HG02588 (cell line): ENCODE results near the gene PRDM2.

Experiments used
- ATAC-seq: cut with Tn5 transposase; IDR thresholded peaks from one replicate; pipeline ENCODE4 v1.9.1; 2021; ENCODE audit warnings: mild to moderate bottlenecking, moderate library complexity; ENCODE audit not compliant: unreplicated experiment

Gene PRDM2

GRCh38 chr1:13762642-13763041 lies 62.7 kb downstream of the PRDM2 start:
- no peak for ATAC-seq

DNA sequence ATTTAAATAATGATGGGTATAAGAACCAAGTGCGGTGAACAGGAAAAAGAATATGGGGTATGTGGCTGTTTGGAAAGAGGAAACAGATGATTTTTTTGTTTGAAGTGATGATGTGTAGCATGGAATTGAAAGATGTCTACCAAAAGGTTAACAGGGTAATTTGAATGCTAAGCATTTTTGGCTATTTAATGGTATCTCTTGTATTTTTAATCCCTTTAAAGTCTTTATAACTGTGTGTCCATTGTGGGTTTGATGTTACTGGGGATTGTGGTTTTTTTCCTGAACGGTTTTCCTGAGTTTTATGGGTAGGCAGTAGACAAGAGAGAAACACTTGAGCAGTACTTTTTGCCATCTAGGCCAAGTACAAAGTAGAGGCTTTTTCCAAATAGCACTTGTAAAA lies 63.2 kb downstream of the PRDM2 start:
- ATAC-seq = no peak

DNA sequence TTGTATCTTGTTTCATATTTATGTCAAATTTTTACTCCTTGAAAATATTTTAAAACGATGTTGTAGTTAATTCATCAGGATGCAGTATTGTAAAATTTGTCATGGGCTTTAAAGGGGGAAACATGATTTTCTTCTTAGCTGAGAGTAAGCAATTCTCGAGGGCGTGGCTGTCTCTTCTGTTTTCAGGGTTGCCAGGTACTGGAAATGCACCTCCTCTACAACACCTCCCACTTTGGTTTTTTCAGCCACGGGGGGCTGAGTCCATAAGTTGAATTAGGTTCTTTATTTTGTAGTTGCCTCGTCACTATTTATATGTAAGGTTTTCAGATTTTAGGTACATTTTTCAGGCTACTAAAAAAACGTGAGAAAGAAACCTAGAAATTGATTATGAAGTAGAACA lies 64.0 kb downstream of the PRDM2 start:
- no peak for ATAC-seq

DNA sequence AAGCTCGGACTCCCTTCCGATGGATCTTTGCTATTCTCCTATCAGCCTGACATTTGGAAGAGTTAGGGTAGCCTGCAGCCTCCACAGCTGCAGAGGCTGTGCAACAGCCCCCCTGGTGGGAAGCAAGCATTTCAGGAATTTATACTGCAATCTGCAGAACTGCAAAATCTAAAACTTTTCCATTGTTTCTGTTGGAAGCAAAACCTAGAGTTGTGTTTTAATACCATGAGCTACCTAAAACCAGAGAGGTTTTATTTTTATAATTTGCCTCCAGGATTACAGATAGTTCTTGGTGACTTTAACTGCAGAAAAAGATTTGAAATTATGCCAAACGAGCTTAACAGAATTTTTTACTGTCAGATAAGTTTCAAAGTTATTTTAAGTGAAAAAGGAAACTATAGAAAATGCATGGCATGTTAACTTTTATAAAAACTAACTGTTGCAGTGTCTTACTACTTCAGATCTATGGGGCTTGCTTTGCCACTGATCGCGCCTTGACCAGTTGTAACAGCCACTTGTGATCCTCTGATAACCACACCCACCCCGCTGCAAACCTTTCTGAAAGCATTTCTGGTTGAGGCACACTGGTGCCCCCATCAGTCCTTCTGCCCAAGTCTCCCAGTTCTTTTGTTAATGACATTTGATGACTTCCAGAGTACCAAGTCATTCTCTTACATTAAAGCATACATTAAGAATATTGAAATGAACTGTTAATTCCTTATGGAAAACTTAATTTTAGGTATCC lies 64.8 kb downstream of the PRDM2 start:
- ATAC-seq = no peak

DNA sequence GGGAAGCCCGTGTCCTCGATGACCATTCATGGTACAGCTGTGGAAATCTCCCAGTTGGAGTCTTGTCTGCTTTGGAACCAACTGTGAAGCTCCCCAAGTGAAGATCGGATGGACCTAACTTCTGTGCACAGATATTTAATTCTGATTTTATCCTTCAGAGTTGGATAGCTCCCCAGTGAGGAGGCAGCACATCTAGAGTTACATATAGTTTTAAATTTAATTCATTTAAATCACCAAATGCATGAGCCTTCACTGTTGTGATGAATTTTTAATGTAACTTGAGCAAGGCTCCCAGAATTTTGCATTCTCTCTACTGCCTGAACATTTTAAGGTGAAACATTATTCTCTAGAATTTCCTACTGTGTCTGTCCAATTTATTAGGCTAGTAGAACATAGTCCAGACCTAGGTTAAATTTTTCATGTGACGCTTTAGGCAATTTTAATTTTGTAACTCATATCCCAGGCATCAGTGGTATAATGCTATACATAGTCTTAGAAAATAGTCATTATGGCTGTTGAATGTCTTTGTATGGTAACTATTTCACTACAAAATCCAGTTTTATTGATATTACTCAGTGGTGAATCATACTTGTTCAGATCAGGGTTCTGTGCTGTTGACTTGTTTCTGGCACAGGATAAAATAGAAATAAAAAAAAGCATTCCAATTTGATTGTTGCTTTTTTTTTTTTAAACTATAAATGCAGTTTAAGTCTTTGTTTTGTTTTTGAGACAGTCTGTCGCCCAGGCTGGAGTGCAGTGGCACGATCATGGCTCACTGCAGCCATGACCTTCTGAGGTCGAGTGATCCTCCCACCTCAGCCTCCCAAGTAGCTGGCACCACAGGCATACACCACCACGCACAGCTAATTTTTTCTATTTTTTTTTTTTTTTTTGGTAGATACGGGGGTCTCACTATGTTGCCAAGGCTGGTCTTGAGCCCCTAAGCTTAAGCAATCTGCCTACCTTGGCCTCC lies 66.9 kb downstream of the PRDM2 start:
- ATAC-seq = no peak

DNA sequence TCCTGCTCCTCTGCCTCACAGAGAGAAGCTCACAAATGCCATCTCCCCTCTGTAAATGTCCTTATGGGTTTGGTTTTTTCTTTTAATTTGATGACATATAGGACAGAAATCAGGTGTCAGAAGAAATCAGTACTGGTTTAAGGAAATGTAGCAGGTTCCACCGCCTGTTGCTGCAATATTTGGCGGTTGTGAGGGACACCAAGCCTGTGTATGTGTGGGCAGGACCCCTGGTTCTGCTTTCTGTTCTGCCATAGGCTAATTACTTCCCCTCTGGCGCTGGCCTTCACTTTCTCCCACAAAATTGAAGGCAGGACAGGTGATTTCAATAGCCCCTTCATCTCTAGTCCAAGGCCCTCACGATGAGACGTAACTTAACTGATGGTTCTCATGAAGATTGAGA lies 69.2 kb downstream of the PRDM2 start:
- ATAC-seq = no peak

- no peak for ATAC-seq
Measured at GRCh38 chr1:13769830-13770229, 69.8 kb downstream of the PRDM2 start.

DNA sequence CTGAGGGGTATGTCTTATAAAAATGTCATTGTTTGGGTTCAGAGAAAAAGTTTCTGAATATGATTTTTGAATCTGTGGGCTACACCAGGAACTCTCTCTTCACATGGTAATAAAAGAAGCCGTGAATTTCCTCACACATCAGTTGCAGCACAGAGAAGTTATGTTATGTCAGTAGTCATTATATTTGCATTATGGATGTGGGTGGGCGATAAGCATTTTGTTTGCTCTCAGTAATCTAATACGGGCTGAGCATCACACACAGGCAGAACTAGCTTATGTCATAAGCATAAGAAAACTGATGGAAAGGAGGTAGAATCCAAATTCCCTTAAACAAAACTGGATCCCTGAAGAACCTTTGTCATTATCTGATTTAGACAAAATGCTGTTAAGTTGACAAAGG lies 70.8 kb downstream of the PRDM2 start:
- ATAC-seq = no peak

DNA sequence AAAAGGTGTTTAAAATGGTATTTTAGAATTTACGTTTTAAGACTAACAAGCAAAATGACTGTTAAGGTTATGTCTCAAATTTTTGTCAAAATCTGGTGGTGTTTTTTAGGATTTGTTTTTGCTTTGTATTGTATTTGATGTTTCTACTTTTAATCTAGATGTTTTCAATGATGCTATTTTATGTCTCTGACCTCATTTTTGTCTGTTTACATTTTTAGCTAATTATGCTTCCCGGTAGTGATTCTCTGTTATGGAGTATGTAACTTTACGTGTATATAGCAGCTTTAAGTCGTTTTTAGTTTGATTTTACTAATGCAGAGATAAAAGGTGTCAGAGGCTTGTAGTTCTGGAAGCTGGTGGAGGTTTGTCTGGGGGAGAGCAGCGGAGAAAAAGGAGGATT lies 71.8 kb downstream of the PRDM2 start:
- ATAC-seq = no peak

GRCh38 chr1:13772271-13772670 lies 72.3 kb downstream of the PRDM2 start:
- no peak for ATAC-seq

- no peak for ATAC-seq
Measured at GRCh38 chr1:13774121-13774520, 74.1 kb downstream of the PRDM2 start.

GRCh38 chr1:13775459-13775858 lies 75.5 kb downstream of the PRDM2 start:
- no peak for ATAC-seq

DNA sequence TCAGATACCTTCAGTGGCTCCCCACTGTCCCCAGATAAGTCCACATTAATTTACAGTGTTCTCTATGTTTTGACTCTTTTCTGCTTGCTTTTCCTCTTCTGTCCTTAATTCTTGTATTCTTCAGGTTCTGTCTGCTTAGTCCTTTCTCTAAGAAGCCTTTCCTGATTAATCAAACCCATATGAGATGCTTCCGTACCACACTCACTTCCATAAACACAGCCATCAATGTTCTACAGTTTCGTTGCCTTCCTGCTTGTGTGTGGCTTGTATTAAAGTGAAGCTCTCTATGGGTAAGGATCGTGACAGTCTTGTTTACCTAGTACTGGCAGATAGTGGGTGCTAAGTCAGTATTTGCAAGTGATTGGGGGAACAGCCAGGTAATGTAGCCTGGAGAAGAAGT lies 75.9 kb downstream of the PRDM2 start:
- ATAC-seq = no peak

- ATAC-seq = no peak
Measured at GRCh38 chr1:13778431-13778830, 78.4 kb downstream of the PRDM2 start.

DNA sequence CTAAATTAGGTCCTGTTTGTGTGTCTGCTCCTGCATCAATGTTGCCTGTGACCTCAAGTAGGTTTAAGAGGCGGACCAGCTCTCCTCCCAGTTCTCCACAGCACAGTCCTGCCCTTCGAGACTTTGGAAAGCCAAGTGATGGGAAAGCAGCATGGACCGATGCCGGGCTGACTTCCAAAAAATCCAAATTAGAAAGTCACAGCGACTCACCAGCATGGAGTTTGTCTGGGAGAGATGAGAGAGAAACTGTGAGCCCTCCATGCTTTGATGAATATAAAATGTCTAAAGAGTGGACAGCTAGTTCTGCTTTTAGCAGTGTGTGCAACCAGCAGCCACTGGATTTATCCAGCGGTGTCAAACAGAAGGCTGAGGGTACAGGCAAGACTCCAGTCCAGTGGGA lies 79.9 kb downstream of the PRDM2 start:
- no peak for ATAC-seq

- no peak for ATAC-seq
Measured at GRCh38 chr1:13780780-13781179, 80.8 kb downstream of the PRDM2 start.

DNA sequence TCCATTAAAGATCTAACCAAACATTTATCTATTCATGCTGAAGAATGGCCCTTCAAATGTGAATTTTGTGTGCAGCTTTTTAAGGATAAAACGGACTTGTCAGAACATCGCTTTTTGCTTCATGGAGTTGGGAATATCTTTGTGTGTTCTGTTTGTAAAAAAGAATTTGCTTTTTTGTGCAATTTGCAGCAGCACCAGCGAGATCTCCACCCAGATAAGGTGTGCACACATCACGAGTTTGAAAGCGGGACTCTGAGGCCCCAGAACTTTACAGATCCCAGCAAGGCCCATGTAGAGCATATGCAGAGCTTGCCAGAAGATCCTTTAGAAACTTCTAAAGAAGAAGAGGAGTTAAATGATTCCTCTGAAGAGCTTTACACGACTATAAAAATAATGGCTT lies 81.2 kb downstream of the PRDM2 start:
- ATAC-seq = no peak

DNA sequence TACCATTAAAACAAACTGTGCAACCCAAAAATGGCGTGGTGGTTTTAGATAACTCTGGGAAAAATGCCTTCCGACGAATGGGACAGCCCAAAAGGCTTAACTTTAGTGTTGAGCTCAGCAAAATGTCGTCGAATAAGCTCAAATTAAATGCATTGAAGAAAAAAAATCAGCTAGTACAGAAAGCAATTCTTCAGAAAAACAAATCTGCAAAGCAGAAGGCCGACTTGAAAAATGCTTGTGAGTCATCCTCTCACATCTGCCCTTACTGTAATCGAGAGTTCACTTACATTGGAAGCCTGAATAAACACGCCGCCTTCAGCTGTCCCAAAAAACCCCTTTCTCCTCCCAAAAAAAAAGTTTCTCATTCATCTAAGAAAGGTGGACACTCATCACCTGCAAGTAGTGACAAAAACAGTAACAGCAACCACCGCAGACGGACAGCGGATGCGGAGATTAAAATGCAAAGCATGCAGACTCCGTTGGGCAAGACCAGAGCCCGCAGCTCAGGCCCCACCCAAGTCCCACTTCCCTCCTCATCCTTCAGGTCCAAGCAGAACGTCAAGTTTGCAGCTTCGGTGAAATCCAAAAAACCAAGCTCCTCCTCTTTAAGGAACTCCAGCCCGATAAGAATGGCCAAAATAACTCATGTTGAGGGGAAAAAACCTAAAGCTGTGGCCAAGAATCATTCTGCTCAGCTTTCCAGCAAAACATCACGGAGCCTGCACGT lies 82.1 kb downstream of the PRDM2 start:
- no peak for ATAC-seq

DNA sequence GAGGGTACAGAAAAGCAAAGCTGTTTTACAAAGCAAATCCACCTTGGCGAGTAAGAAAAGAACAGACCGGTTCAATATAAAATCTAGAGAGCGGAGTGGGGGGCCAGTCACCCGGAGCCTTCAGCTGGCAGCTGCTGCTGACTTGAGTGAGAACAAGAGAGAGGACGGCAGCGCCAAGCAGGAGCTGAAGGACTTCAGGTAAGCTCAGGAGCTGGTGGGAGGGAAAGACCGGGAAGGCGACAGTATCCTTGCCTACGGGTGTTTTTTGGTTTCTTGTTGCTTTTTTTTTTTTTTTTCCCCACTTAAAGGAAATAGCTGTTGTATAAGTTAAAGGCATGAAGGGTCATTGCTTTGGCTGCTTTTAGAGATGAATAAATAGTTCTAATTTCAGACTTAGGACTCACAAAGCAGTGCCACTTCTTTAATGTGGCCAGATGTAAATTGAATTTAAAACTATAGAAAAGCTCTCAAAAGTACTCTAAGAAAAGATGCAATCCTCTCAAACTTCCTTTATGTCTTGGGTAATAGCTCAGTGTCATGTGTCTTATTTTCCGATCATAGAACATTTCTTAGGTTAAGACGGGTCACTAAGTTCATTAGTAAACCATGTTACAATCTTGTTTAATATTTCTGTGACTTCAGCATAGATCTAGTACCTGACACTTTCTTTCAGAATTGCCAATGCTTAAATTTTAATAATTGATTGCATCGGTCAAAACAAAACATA lies 82.8 kb downstream of the PRDM2 start:
- no peak for ATAC-seq

- ATAC-seq = no peak
Measured at GRCh38 chr1:13783551-13783950, 83.6 kb downstream of the PRDM2 start.

DNA sequence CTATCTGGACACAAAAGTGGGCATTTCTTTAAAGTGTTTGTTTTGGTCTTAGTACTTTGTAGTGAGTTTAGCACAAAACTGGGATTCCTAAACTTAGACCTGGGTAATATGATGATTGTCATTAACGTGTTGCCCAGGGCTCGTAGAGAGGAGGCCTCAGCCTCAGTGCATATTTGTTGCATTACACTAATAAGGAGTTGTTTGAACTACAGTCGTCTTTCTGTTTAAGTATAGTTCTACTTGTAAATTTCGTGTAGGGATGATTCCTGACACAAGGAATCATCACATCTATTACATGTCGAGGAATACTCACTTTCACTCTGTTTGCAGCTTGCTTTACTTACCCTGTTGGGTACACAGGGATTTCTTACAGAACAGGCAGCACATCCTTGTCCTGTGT lies 85.0 kb downstream of the PRDM2 start:
- ATAC-seq = no peak
